HG02642 (cell line): ENCODE data around the gene SCYL3.
"Not testable (repeated sequence)": the region's sequence is repeated elsewhere in the genome, so short reads cannot be mapped to it uniquely, and the experiment has no call there.

Experiments
- ATAC-seq: cut with Tn5 transposase; IDR thresholded peaks from one replicate; pipeline ENCODE4 v1.9.1; 2021; ENCODE audit warnings: mild to moderate bottlenecking; ENCODE audit not compliant: unreplicated experiment, poor library complexity

The SCYL3 gene

GRCh38 chr1:169833179-169833901 lies 60.4 kb downstream of the SCYL3 start:
- ATAC-seq, result no peak

- ATAC-seq, result no peak
Measured at GRCh38 chr1:169829671-169830070, 64.0 kb downstream of the SCYL3 start.

GRCh38 chr1:169824153-169824552 lies 69.5 kb downstream of the SCYL3 start:
- no peak for ATAC-seq

GRCh38 chr1:169821500-169821899 lies 72.2 kb downstream of the SCYL3 start:
- ATAC-seq, result no peak

GRCh38 chr1:169816617-169817016 lies 77.1 kb downstream of the SCYL3 start:
- no peak for ATAC-seq

- ATAC-seq, result no peak
Measured at GRCh38 chr1:169814265-169814664, 79.4 kb downstream of the SCYL3 start.

- ATAC-seq, result no peak
Measured at GRCh38 chr1:169812131-169812530, 81.6 kb downstream of the SCYL3 start.

- not testable (repeated sequence) for ATAC-seq
Measured at GRCh38 chr1:169811418-169812035, 82.2 kb downstream of the SCYL3 start.

- no peak for ATAC-seq
Measured at GRCh38 chr1:169809370-169810095, 84.2 kb downstream of the SCYL3 start.

GRCh38 chr1:169804941-169805340 lies 88.8 kb downstream of the SCYL3 start:
- ATAC-seq, result no peak

- no peak for ATAC-seq
Measured at GRCh38 chr1:169802888-169803287, 90.8 kb downstream of the SCYL3 start.
